Parathyroid adenoma (tissue), 2 donors: ENCODE data around the gene ALKBH3.

Source experiments
- H2AFZ ChIP-seq: fragments of 300-600 bp; sonication (generic); one replicate; pipeline ENCODE4 v1.7.0; 2017; ENCODE audit warnings: antibody characterized with exemption, mild to moderate bottlenecking
- H3K27ac ChIP-seq: fragments of 300-600 bp; sonication (generic); one replicate; pipeline ENCODE4 v1.7.0; 2017
- H3K27me3 ChIP-seq: fragments of 300-600 bp; sonication (generic); one replicate; pipeline ENCODE4 v1.7.0; 2017; ENCODE audit warnings: low read length; ENCODE audit not compliant: control insufficient read depth, insufficient read depth
- H3K36me3 ChIP-seq: fragments of 300-600 bp; sonication (generic); one replicate; pipeline ENCODE4 v1.7.0; 2017; ENCODE audit warnings: low read length; ENCODE audit not compliant: control insufficient read depth, insufficient read depth
- H3K4me1 ChIP-seq: fragments of 300-600 bp; sonication (generic); one replicate; pipeline ENCODE4 v1.7.0; 2017; ENCODE audit warnings: control low read depth
- H3K4me2 ChIP-seq: fragments of 300-600 bp; sonication (generic); one replicate; pipeline ENCODE4 v1.7.0; 2017; ENCODE audit warnings: low read length
- H3K4me3 ChIP-seq: fragments of 300-600 bp; sonication (generic); one replicate; pipeline ENCODE4 v1.7.0; 2017; ENCODE audit warnings: low read depth, low read length
- H3K79me2 ChIP-seq: fragments of 300-600 bp; sonication (generic); one replicate; pipeline ENCODE4 v1.7.0; 2017; ENCODE audit warnings: control low read depth
- H3K9ac ChIP-seq: fragments of 300-600 bp; sonication (generic); one replicate; pipeline ENCODE4 v1.7.0; 2017; ENCODE audit warnings: mild to moderate bottlenecking
- H3K9me3 ChIP-seq: fragments of 300-600 bp; sonication (generic); one replicate; pipeline ENCODE4 v1.7.0; 2017; ENCODE audit warnings: low read length; ENCODE audit not compliant: control insufficient read depth
- TF ChIP-seq, protein P1 (sequence below): fragments of 300-600 bp; sonication (generic); IDR thresholded peaks from one replicate; pipeline ENCODE4 v1.7.0; 2017; ENCODE audit warnings: antibody characterized with exemption, mild to moderate bottlenecking
- donor health status: primary hyperparathyroidism.

The ALKBH3 gene

DNA sequence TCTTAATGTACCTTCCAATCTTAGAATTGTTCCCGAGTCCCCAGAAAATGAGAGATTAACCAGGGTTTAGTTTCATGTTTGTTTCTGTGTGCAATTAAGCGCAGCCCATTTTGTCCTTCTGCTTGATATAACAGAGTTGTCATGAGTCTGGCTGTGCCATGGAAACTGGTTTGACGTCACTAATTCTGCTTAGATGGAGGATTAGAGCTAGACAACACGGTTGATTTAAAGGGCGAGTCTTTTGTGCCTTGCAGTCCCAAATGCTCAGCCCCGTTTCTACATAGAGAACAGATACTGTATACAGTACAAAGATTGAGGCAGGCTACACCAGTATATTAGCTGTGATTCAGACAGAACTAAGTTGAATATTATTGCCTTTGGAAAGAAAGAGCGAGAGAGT lies 45.5 kb upstream of the ALKBH3 start:
- no peaks in the 10 kb centered on the region for H3K36me3 ChIP-seq
- no peak overlapping the region for H3K27ac ChIP-seq
- H3K4me2 ChIP-seq: no peak overlapping the region
- peaks cover 4% of the 10 kb centered on the region for H3K4me1 ChIP-seq
- H3K79me2 ChIP-seq: no peaks in the 10 kb centered on the region
- H3K4me3 ChIP-seq: no peak overlapping the region
- H3K9ac ChIP-seq: no peak overlapping the region
- no peaks in the 10 kb centered on the region for H3K9me3 ChIP-seq
- H3K27me3 ChIP-seq: no peaks in the 10 kb centered on the region
- H2AFZ ChIP-seq: no peak overlapping the region
- TF ChIP-seq, protein P1, sequence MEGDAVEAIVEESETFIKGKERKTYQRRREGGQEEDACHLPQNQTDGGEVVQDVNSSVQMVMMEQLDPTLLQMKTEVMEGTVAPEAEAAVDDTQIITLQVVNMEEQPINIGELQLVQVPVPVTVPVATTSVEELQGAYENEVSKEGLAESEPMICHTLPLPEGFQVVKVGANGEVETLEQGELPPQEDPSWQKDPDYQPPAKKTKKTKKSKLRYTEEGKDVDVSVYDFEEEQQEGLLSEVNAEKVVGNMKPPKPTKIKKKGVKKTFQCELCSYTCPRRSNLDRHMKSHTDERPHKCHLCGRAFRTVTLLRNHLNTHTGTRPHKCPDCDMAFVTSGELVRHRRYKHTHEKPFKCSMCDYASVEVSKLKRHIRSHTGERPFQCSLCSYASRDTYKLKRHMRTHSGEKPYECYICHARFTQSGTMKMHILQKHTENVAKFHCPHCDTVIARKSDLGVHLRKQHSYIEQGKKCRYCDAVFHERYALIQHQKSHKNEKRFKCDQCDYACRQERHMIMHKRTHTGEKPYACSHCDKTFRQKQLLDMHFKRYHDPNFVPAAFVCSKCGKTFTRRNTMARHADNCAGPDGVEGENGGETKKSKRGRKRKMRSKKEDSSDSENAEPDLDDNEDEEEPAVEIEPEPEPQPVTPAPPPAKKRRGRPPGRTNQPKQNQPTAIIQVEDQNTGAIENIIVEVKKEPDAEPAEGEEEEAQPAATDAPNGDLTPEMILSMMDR: no peak

DNA sequence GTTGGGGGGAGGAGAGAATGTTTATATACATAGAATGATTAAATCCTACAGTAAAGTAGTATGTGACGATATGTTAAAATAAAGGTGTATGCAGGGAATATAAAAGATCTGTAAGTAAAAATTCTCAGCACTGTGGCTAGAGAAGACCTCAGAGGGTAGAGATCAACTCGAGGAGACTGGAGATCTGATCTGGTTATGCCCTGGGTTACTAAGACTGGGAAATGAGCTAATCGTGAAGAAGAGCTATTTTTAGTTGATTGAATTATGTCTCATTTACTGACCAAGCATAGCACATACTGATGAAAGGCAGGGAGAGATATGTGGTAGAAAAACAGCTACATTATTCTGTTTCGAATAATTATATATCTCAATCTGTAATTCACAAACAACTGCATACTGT lies 42.8 kb upstream of the ALKBH3 start:
- no peak overlapping the region for H3K4me3 ChIP-seq
- H3K9me3 ChIP-seq: no peaks in the 10 kb centered on the region
- H3K9ac ChIP-seq: no peak overlapping the region
- H3K36me3 ChIP-seq: no peaks in the 10 kb centered on the region
- H3K27me3 ChIP-seq: no peaks in the 10 kb centered on the region
- no peak overlapping the region for H2AFZ ChIP-seq
- no peak overlapping the region for H3K4me2 ChIP-seq
- H3K79me2 ChIP-seq: no peaks in the 10 kb centered on the region
- H3K4me1 ChIP-seq: peaks cover 4% of the 10 kb centered on the region
- no peak overlapping the region for H3K27ac ChIP-seq
- TF ChIP-seq, protein P1: no peak

DNA sequence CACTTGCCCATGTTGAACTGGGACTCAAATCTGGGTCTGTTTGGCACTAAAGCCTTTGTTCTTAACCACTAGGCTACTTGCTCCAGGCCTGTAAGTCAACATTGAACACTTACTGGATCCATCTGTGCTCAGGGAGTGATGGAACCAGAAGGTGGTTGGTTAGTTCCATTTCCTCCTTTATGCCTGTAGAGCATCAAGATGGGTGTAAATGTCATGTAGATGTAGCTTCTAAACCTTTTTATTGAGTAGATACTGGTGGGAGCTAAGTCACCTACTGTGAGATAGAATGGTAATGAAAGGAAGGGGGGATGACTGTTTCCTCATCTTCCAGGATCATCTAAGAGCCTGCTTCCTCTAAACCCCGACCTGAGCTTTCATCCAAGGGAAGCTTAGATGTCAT lies 38.6 kb upstream of the ALKBH3 start:
- Histone ChIP-seq H3K36me3 (no peaks in the 10 kb centered on the region), H3K27me3 (no peaks in the 10 kb centered on the region)

DNA sequence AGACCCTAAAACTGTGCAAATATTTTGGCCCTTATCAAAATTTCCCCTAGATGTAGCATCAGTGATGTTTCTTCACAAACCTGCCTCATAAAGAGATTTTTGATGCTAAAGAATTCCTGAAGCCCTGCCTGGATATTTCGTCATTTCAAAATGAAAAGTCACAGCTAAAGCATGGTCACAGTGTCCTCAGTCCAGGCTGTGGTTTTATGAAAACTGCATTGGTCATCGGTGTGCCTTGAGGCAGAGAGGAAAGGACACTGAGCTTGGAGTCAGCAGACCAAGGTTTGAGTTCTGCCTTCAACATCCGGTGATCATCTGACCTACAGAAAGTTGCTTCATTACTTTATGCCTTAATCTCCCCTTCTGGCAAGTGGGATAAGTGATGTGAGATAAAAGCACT lies 34.8 kb upstream of the ALKBH3 start:
- Histone ChIP-seq H3K4me1 (no peaks in the 10 kb centered on the region), H3K9ac (no peak overlapping the region), H3K27me3 (no peaks in the 10 kb centered on the region), H3K27ac (no peak overlapping the region), H2AFZ (no peak overlapping the region), H3K4me2 (no peak overlapping the region), H3K36me3 (no peaks in the 10 kb centered on the region), H3K4me3 (no peak overlapping the region), H3K9me3 (no peaks in the 10 kb centered on the region), H3K79me2 (no peaks in the 10 kb centered on the region)
- TF ChIP-seq, protein P1: no peak

More for the DNA sequence above, 38.6 kb upstream of the ALKBH3 start:
- no peaks in the 10 kb centered on the region for H3K9me3 ChIP-seq
- no peak overlapping the region for H3K4me3 ChIP-seq
- H3K27ac ChIP-seq: no peak overlapping the region
- no peaks in the 10 kb centered on the region for H3K4me1 ChIP-seq
- TF ChIP-seq, protein P1: no peak
- no peak overlapping the region for H3K9ac ChIP-seq
- no peak overlapping the region for H3K4me2 ChIP-seq
- H3K79me2 ChIP-seq: no peaks in the 10 kb centered on the region
- no peak overlapping the region for H2AFZ ChIP-seq

DNA sequence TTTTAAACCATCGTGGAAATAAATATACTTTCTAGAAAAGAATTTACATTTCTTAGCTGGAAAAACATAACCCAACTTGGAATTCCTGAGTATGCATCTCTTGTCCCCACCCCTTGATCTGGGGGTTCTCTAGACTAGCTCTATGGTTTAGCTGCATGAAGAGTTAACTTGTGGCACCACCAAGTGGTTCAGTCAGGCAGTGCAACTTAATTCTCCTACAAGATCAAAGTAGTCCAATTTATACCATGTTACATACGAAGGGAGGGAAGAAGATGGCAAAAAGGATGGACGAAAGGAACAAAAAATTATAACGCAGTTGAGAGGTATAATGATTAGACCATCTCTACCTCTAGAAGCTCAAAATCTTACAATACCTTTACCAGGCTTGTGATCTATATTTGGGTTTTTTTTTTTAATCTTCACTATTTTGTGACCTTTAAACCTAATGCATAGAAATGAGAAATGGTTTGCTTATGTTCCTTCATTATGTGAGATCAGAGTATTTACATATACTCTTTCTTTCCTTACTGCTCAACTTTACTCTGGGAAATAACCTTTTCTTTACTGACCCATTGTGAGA lies 28.5 kb upstream of the ALKBH3 start:
- Histone ChIP-seq H3K4me3 (no peak overlapping the region), H3K79me2 (no peaks in the 10 kb centered on the region), H3K9ac (no peak overlapping the region), H2AFZ (no peak overlapping the region), H3K36me3 (no peaks in the 10 kb centered on the region), H3K4me2 (no peak overlapping the region), H3K27ac (no peak overlapping the region), H3K27me3 (no peaks in the 10 kb centered on the region), H3K9me3 (no peaks in the 10 kb centered on the region), H3K4me1 (no peaks in the 10 kb centered on the region)
- TF ChIP-seq, protein P1: peak; percentile 57
